Ovary (tissue), 9 donors: ENCODE results near the gene RNF111. TPM values are rescaled to one million over a fixed set of nuclear protein-coding genes. Genes with fewer than 3 reads are reported as not detected.
"Not testable (repeated sequence)": the region's sequence is repeated elsewhere in the genome, so short reads cannot be mapped to it uniquely, and the experiment has no call there.

ENCODE experiments used
- DNase-seq, 5 donors: peaks; one replicate each; pipeline ENCODE4 v3.0.0-alpha.2; 2019 to 2020
- H3K27ac ChIP-seq, 2 donors: fragments of 200-600 bp; one replicate each; pipeline versions ENCODE4 v1.5.1 to v1.8.0; 2019 to 2022
- H3K27me3 ChIP-seq: fragments of 200-600 bp; one replicate; pipeline ENCODE4 v1.8.0; 2022
- H3K36me3 ChIP-seq: fragments of 200-600 bp; sonication (generic); one replicate; pipeline ENCODE4 v1.5.1; 2019
- H3K4me1 ChIP-seq: one replicate; pipeline ENCODE4 v1.8.1; 2013; ENCODE audit warnings: mild to moderate bottlenecking, moderate library complexity; ENCODE audit not compliant: insufficient read depth
- H3K4me3 ChIP-seq: fragments of 200-600 bp; sonication (generic); one replicate; pipeline ENCODE4 v1.5.1; 2017
- H3K9me3 ChIP-seq, 2 donors: fragments of 200-600 bp in 1 of 2; sonication (generic) in 1 of 2; one replicate each; pipeline versions ENCODE4 v1.5.1 to v1.8.1; 2013 to 2019; ENCODE audit warnings: mild to moderate bottlenecking in 1 of 2, moderate library complexity in 1 of 2
- CTCF ChIP-seq, 3 donors: fragments of 450-650 bp in 2 of 3; fragments of 200-600 bp in 1 of 3; IDR thresholded peaks; one replicate each; pipeline versions ENCODE4 v1.5.1 to v1.8.0; 2016 to 2022; ENCODE audit warnings: antibody characterized with exemption in 3 of 3, mild to moderate bottlenecking in 1 of 3
- EP300 ChIP-seq: sonication (generic); formaldehyde crosslinking; IDR thresholded peaks from one replicate; pipeline ENCODE4 v1.6.1; 2017; ENCODE audit warnings: antibody characterized with exemption
- POLR2A ChIP-seq: fragments of 450-650 bp; IDR thresholded peaks from one replicate; pipeline ENCODE4 v1.6.1; 2017; ENCODE audit warnings: antibody characterized with exemption, mild to moderate bottlenecking, moderate library complexity
- WGBS, 3 donors: extraction: QIAGEN DNeasy Blood & Tissue Kit in 1 of 3; methylation state at CpG; one replicate each; pipeline versions ENCODE4 v1.1.5 to v1.1.7; 2013 to 2017; 5-methylcytosine and 5-hydroxymethylcytosine counted together
- intact Hi-C, 4 donors: fragments of 100-400 bp; cut with DNase I; formaldehyde crosslinking; loops; one replicate each; pipeline versions ENCODE4 v1.11.0 to v1.15.1; 2022 to 2023
- polyA plus RNA-seq, 2 donors: library from polyadenylated mRNA; stranded (reverse); fragments of 200-250 nt in 1 of 2; fragments of 350-450 nt in 1 of 2; fragmentation: Illumina TruSeq in 1 of 2; extraction: RNeasy Lipid Tissue Mini Kit (QIAGEN cat#74804) in 1 of 2; gene quantifications; one replicate each; pipeline ENCODE4 v1.2.3, GENCODE V29; 2013 to 2014
- total RNA-seq, 7 donors: library from RNA; depleted of rRNA in 2 of 7; stranded (reverse); fragments of >200 nt in 2 of 7; fragmentation: NEBNext Ultra II Directional in 3 of 7; extraction: Animal tissue kit (Norgen Biotek cat#: 25700) in 3 of 7; gene quantifications; one replicate each; pipeline versions ENCODE4 v1.1.0 to v1.2.4, GENCODE V29; 2016 to 2023
- donor health status: DM: no; HTN: no; CAD: no; lungs with moderate emphysema.
- donor health status: DM: no; HTN: no; CAD: no.
- donor health status: Bipolar disorder and iron deficiency.
- donor health status: DM: yes; HTN: yes; CAD: no.
- donor health status: DM: no; HTN: no; CAD: no.
- donor health status: DM: yes; HTN: yes; CAD: no.

The RNF111 gene
- total and polyA plus RNA-seq, 9 donors = 10.1 to 47.5 (median 29.3) TPM

- Histone ChIP-seq H3K4me3 (no peak overlapping the region), H3K27ac (no peak overlapping the region), H3K36me3 (no peaks in the 10 kb centered on the region), H3K4me1 (no peaks in the 10 kb centered on the region), H3K27me3 (no peaks in the 10 kb centered on the region), H3K9me3 (no peaks in the 10 kb centered on the region)
- no peak for DNase-seq
- no peak for TF ChIP-seq CTCF (IDR thresholded peaks at IDR 0.05)
- no peak for TF ChIP-seq EP300
- no peak for TF ChIP-seq POLR2A
- WGBS, 3 donors = 59 to 73% (median 70%) methylated on average over 1 of the region's 1 CpG
- intact Hi-C loops = no loop called here
Measured at GRCh38 chr15:58994906-58995453, 7.5 kb downstream of the RNF111 start.

GRCh38 chr15:58999694-59000093 is 12.2 kb downstream of the RNF111 start:
- Histone ChIP-seq H3K36me3 (no peaks in the 10 kb centered on the region), H3K27me3 (no peaks in the 10 kb centered on the region), H3K9me3 (no peaks in the 10 kb centered on the region), H3K4me3 (no peak overlapping the region), H3K4me1 (no peaks in the 10 kb centered on the region), H3K27ac (no peak overlapping the region)
- intact Hi-C loops = no loop called here
- TF ChIP-seq EP300 (no peak), POLR2A (no peak), CTCF (IDR thresholded peaks at IDR 0.05) (no peak)
- no peak for DNase-seq
- WGBS, 3 donors = 93 to 100% (median 95%) methylated on average over 2 of the region's 2 CpGs

GRCh38 chr15:59000251-59000650 is 12.8 kb downstream of the RNF111 start:
- H3K36me3 ChIP-seq, H3K9me3 ChIP-seq, intact Hi-C loops, H3K27ac ChIP-seq, DNase-seq, H3K4me1 ChIP-seq, H3K27me3 ChIP-seq, H3K4me3 ChIP-seq: not testable (repeated sequence)
- 97 to 98% (median 97%) methylated on average over 10 of the region's 10 CpGs for WGBS, 3 donors

- 97 to 98% (median 97%) methylated on average over 5 of the region's 5 CpGs for WGBS, 3 donors
- no peak for DNase-seq
Measured at GRCh38 chr15:59001946-59002345, 14.5 kb downstream of the RNF111 start.

More at GRCh38 chr15:59001946-59002345, 14.5 kb downstream of the RNF111 start:
- Histone ChIP-seq H3K27me3 (no peaks in the 10 kb centered on the region), H3K9me3 (no peaks in the 10 kb centered on the region), H3K4me3 (no peak overlapping the region), H3K36me3 (no peaks in the 10 kb centered on the region), H3K27ac (no peak overlapping the region), H3K4me1 (no peaks in the 10 kb centered on the region)
- intact Hi-C loops = no loop called here
- TF ChIP-seq CTCF (IDR thresholded peaks at IDR 0.05) (no peak), EP300 (no peak), POLR2A (no peak)
